ENCODE measurements around the gene KAZN. TPM values are rescaled to one million over a fixed set of nuclear protein-coding genes. Genes with fewer than 3 reads are reported as not detected.

KAZN gene
- total and polyA plus RNA-seq, 8 donors, result 1.2 to 50.7 (median 6.8) TPM

GRCh38 chr1:14757286-14757625 is 158.8 kb downstream of the KAZN start:
- Histone ChIP-seq H3K9me3 (no peaks in the 10 kb centered on the region), H3K4me1 (peaks cover 0 to 14% (median 0%) of the 10 kb centered on the region in 4 donors), H3K4me3 (no peak overlapping the region), H3K36me3 (no peaks in the 10 kb centered on the region), H3K27ac (no peak overlapping the region), H3K27me3 (peaks cover 0 to 13% (median 0%) of the 10 kb centered on the region in 3 donors)
- 45 to 60% (median 57%) methylated on average over 2 of the region's 2 CpGs for WGBS, 5 donors
- no peak for DNase-seq
- intact Hi-C loops (cut with DNase I; ENCODE audit: low total_unique reads), result no loop called here
- TF ChIP-seq POLR2A (IDR thresholded peaks at IDR 0.05) (no peak), POLR2AphosphoS5 (IDR thresholded peaks at IDR 0.05) (no peak), CTCF (IDR thresholded peaks at IDR 0.05) (no peak), EP300 (IDR thresholded peaks at IDR 0.05) (no peak)

GRCh38 chr1:14759042-14759818 is 160.7 kb downstream of the KAZN start:
- H3K4me1 ChIP-seq, result peaks cover 0 to 14% (median 0%) of the 10 kb centered on the region in 4 donors
- no peak overlapping the region for H3K4me3 ChIP-seq
- no peak overlapping the region for H3K27ac ChIP-seq
- H3K27me3 ChIP-seq, result peaks cover 0 to 13% (median 0%) of the 10 kb centered on the region in 3 donors
- WGBS, 5 donors, result 50 to 67% (median 53%) methylated on average over 15 of the region's 15 CpGs
- TF ChIP-seq POLR2AphosphoS5 (IDR thresholded peaks at IDR 0.05) (no peak), CTCF (IDR thresholded peaks at IDR 0.05) (no peak), POLR2A (IDR thresholded peaks at IDR 0.05) (no peak), EP300 (IDR thresholded peaks at IDR 0.05) (no peak)
- DNase-seq, result no peak
- intact Hi-C loops (cut with DNase I; ENCODE audit: low total_unique reads), result no loop called here
- H3K9me3 ChIP-seq, result no peaks in the 10 kb centered on the region
- no peaks in the 10 kb centered on the region for H3K36me3 ChIP-seq

- WGBS, 5 donors, result 61 to 88% (median 64%) methylated on average over 7 of the region's 7 CpGs
- intact Hi-C loops (cut with DNase I; ENCODE audit: low total_unique reads), result no loop called here
- TF ChIP-seq EP300 (IDR thresholded peaks at IDR 0.05), result no peak
- TF ChIP-seq CTCF (IDR thresholded peaks at IDR 0.05), result no peak
- no peak for TF ChIP-seq POLR2A (IDR thresholded peaks at IDR 0.05)
- TF ChIP-seq POLR2AphosphoS5 (IDR thresholded peaks at IDR 0.05), result no peak
- H3K9me3 ChIP-seq, result no peaks in the 10 kb centered on the region
- H3K4me1 ChIP-seq, result peaks cover 0 to 14% (median 0%) of the 10 kb centered on the region in 4 donors
- H3K4me3 ChIP-seq, result no peak overlapping the region
- no peak for DNase-seq
- H3K27me3 ChIP-seq, result peaks cover 0 to 13% (median 0%) of the 10 kb centered on the region in 3 donors
- no peak overlapping the region for H3K27ac ChIP-seq
- no peaks in the 10 kb centered on the region for H3K36me3 ChIP-seq
Measured at GRCh38 chr1:14759843-14760242, 161.4 kb downstream of the KAZN start.

- Histone ChIP-seq H3K36me3 (no peaks in the 10 kb centered on the region), H3K27ac (no peak overlapping the region), H3K4me1 (peaks cover 0 to 8% (median 0%) of the 10 kb centered on the region in 4 donors), H3K27me3 (peaks cover 0 to 13% (median 4%) of the 10 kb centered on the region in 3 donors), H3K9me3 (no peaks in the 10 kb centered on the region), H3K4me3 (no peak overlapping the region)
- DNase-seq, result no peak
- TF ChIP-seq POLR2A (IDR thresholded peaks at IDR 0.05) (no peak), POLR2AphosphoS5 (IDR thresholded peaks at IDR 0.05) (no peak), EP300 (IDR thresholded peaks at IDR 0.05) (no peak)
- intact Hi-C loops (cut with DNase I; ENCODE audit: low total_unique reads), result no loop called here
- WGBS, 5 donors, result 92 to 96% (median 93%) methylated on average over 5 of the region's 5 CpGs
Measured at GRCh38 chr1:14760780-14761179, 162.3 kb downstream of the KAZN start.
